Cardiac fibroblast (primary cell): ENCODE results near the gene ALOX15.
"Not testable (repeated sequence)": the region's sequence is repeated elsewhere in the genome, so short reads cannot be mapped to it uniquely, and the experiment has no call there.

Experiments
- DNase-seq, 2 donors: peaks; one replicate each; pipeline versions ENCODE4 v3.0.0 to v3.0.0-alpha.2; 2010; ENCODE audit warnings: low read depth in 2 of 2
- H3K4me3 ChIP-seq, 2 donors: replicated peaks in 1 of 2; 1 replicate in 1 of 2; 2 replicates in 1 of 2; pipeline ENCODE4 v1.5.1; 2011; ENCODE audit warnings: low read depth in 2 of 2, low read length in 2 of 2, mild to moderate bottlenecking in 2 of 2, moderate library complexity in 1 of 2
- CTCF ChIP-seq: IDR thresholded peaks from one replicate; pipeline ENCODE4 v1.5.1; 2011; ENCODE audit warnings: low read depth, mild to moderate bottlenecking, low read length, inconsistent platforms

ALOX15 gene

GRCh38 chr17:4666296-4666695 lies 24.8 kb upstream of the ALOX15 start:
- TF ChIP-seq CTCF = no peak
- DNase-seq = no peak
- no peak overlapping the region for H3K4me3 ChIP-seq

- no peak for DNase-seq
- no peak for TF ChIP-seq CTCF
- H3K4me3 ChIP-seq = no peak overlapping the region
Measured at GRCh38 chr17:4665027-4665426, 23.5 kb upstream of the ALOX15 start.

GRCh38 chr17:4664230-4664629 lies 22.8 kb upstream of the ALOX15 start:
- DNase-seq = no peak
- TF ChIP-seq CTCF = no peak
- H3K4me3 ChIP-seq = no peak overlapping the region

- DNase-seq = no peak
- no peak overlapping the region for H3K4me3 ChIP-seq
- TF ChIP-seq CTCF = no peak
Measured at GRCh38 chr17:4663711-4664110, 22.2 kb upstream of the ALOX15 start.

- no peak overlapping the region for H3K4me3 ChIP-seq
- peak; percentile 36 to 88 for DNase-seq
- TF ChIP-seq CTCF = no peak
Measured at GRCh38 chr17:4658478-4659305, 17.2 kb upstream of the ALOX15 start.

GRCh38 chr17:4657678-4658077 lies 16.2 kb upstream of the ALOX15 start:
- no peak for TF ChIP-seq CTCF

GRCh38 chr17:4655933-4656332 lies 14.5 kb upstream of the ALOX15 start:
- not testable (repeated sequence) for H3K4me3 ChIP-seq, DNase-seq

More at GRCh38 chr17:4657678-4658077, 16.2 kb upstream of the ALOX15 start:
- H3K4me3 ChIP-seq = no peak overlapping the region
- DNase-seq = peak; percentile 13 to 71
